DND-41 (cell line): ENCODE measurements around the gene RNF5.
"Not testable (repeated sequence)": the region's sequence is repeated elsewhere in the genome, so short reads cannot be mapped to it uniquely, and the experiment has no call there.

ENCODE experiments used
- EZH2 ChIP-seq: IDR thresholded peaks from 3 replicates; pipeline ENCODE4 v1.6.1; 2012; ENCODE audit warnings: borderline replicate concordance, low read depth, mild to moderate bottlenecking, moderate library complexity, low read length, inconsistent platforms; ENCODE audit not compliant: severe bottlenecking
- TF ChIP-seq, protein P1 (sequence below): IDR thresholded peaks from 2 replicates; pipeline ENCODE4 v1.5.1; 2012; ENCODE audit warnings: borderline replicate concordance, low read length, moderate library complexity, mild to moderate bottlenecking; ENCODE audit not compliant: poor library complexity, severe bottlenecking; ENCODE audit errors: extremely low read depth

GRCh38 chr6:32185681-32186131 is 7.5 kb downstream of the RNF5 start:
- TF ChIP-seq, protein P1, sequence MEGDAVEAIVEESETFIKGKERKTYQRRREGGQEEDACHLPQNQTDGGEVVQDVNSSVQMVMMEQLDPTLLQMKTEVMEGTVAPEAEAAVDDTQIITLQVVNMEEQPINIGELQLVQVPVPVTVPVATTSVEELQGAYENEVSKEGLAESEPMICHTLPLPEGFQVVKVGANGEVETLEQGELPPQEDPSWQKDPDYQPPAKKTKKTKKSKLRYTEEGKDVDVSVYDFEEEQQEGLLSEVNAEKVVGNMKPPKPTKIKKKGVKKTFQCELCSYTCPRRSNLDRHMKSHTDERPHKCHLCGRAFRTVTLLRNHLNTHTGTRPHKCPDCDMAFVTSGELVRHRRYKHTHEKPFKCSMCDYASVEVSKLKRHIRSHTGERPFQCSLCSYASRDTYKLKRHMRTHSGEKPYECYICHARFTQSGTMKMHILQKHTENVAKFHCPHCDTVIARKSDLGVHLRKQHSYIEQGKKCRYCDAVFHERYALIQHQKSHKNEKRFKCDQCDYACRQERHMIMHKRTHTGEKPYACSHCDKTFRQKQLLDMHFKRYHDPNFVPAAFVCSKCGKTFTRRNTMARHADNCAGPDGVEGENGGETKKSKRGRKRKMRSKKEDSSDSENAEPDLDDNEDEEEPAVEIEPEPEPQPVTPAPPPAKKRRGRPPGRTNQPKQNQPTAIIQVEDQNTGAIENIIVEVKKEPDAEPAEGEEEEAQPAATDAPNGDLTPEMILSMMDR, result not testable (repeated sequence)
- TF ChIP-seq EZH2, result not testable (repeated sequence)
